HepG2 (cell line): ENCODE results near the gene SCMH1. TPM values are rescaled to one million over a fixed set of nuclear protein-coding genes. Genes with fewer than 3 reads are reported as not detected.

Source experiments
- ADNP ChIP-seq: sonication (generic); formaldehyde crosslinking; IDR thresholded peaks from 2 replicates; pipeline ENCODE4 v1.4.0; 2020; ENCODE audit warnings: missing genetic modification reagents
- AGO1 ChIP-seq: fragments of 200-400 bp; formaldehyde crosslinking; IDR thresholded peaks from 2 replicates; pipeline ENCODE4 v1.6.1; 2017; ENCODE audit warnings: mild to moderate bottlenecking, low read depth, low read length, moderate library complexity; ENCODE audit not compliant: poor library complexity, severe bottlenecking
- CEBPB ChIP-seq: IDR thresholded peaks from 2 replicates; pipeline ENCODE4 v1.6.1; 2011; ENCODE audit warnings: low read depth, low read length, improper control_type of control experiment, borderline replicate concordance
- FOXA1 ChIP-seq, 2 experiments: fragments of 450-650 bp in 1 of 2; sonication (generic) in 1 of 2; formaldehyde crosslinking in 1 of 2; IDR thresholded peaks; 2 replicates each; pipeline versions ENCODE4 v1.4.0 to v1.6.1; 2016 to 2020; ENCODE audit warnings: missing genetic modification reagents in 1 of 2
- HDAC2 ChIP-seq: sonication (generic); formaldehyde crosslinking; IDR thresholded peaks from 2 replicates; pipeline ENCODE4 v1.4.0; 2020; ENCODE audit warnings: missing genetic modification reagents
- HIVEP1 ChIP-seq: sonication (generic); formaldehyde crosslinking; IDR thresholded peaks from 2 replicates; pipeline ENCODE4 v1.4.0; 2020; ENCODE audit warnings: mild to moderate bottlenecking, missing genetic modification reagents
- IRX3 ChIP-seq: sonication (generic); formaldehyde crosslinking; IDR thresholded peaks from 2 replicates; pipeline ENCODE4 v1.8.1; 2023; ENCODE audit warnings: mild to moderate bottlenecking, low read depth, missing genetic modification reagents, borderline replicate concordance
- MTA3 ChIP-seq: sonication (generic); formaldehyde crosslinking; IDR thresholded peaks from 2 replicates; pipeline ENCODE4 v1.4.0; 2020; ENCODE audit warnings: missing genetic modification reagents
- PRMT3 ChIP-seq: sonication (generic); formaldehyde crosslinking; IDR thresholded peaks from 2 replicates; pipeline ENCODE4 v1.8.1; 2022; ENCODE audit warnings: low read depth, mild to moderate bottlenecking, moderate library complexity, missing genetic modification reagents, borderline replicate concordance
- REXO4 ChIP-seq: sonication (generic); formaldehyde crosslinking; IDR thresholded peaks from 2 replicates; pipeline ENCODE4 v1.8.0; 2022; ENCODE audit warnings: missing genetic modification reagents, mild to moderate bottlenecking, borderline replicate concordance
- SIN3B ChIP-seq: fragments of 150-350 bp; IDR thresholded peaks from 2 replicates; pipeline ENCODE4 v1.6.1; 2014; ENCODE audit warnings: low read length
- SMYD3 ChIP-seq: sonication (generic); formaldehyde crosslinking; IDR thresholded peaks from 2 replicates; pipeline ENCODE4 v1.8.1; 2023; ENCODE audit warnings: mild to moderate bottlenecking, missing genetic modification reagents
- SNAPC2 ChIP-seq: sonication (generic); formaldehyde crosslinking; IDR thresholded peaks from 2 replicates; pipeline ENCODE4 v1.8.1; 2022; ENCODE audit warnings: mild to moderate bottlenecking, missing genetic modification reagents
- SP2 ChIP-seq: sonication (generic); formaldehyde crosslinking; IDR thresholded peaks from 2 replicates; pipeline ENCODE4 v1.5.1; 2020; ENCODE audit warnings: mild to moderate bottlenecking, missing genetic modification reagents
- SSRP1 ChIP-seq: IDR thresholded peaks from 2 replicates; pipeline ENCODE4 v1.6.1; 2016; ENCODE audit warnings: control low read depth
- ZNF160 ChIP-seq: sonication (generic); formaldehyde crosslinking; IDR thresholded peaks from 2 replicates; pipeline ENCODE4 v1.8.0; 2022; ENCODE audit warnings: mild to moderate bottlenecking, inconsistent platforms, missing genetic modification reagents
- ZNF17 ChIP-seq: sonication (generic); formaldehyde crosslinking; IDR thresholded peaks from 2 replicates; pipeline ENCODE4 v1.5.0; 2020; ENCODE audit warnings: mild to moderate bottlenecking, missing genetic modification reagents
- ZNF343 ChIP-seq: sonication (generic); formaldehyde crosslinking; IDR thresholded peaks from 2 replicates; pipeline ENCODE4 v1.4.0; 2020; ENCODE audit warnings: mild to moderate bottlenecking, missing genetic modification reagents
- ZNF761 ChIP-seq: sonication (generic); formaldehyde crosslinking; conservative IDR thresholded peaks from 2 replicates; pipeline ENCODE4 v1.4.0; 2020; ENCODE audit warnings: mild to moderate bottlenecking, missing genetic modification reagents
- polyA plus RNA-seq, 8 experiments: library from polyadenylated mRNA; depleted of rRNA in 3 of 8; stranded (reverse) in 7 of 8; unstranded in 1 of 8; fragments of >200 nt; fragmentation: Illumina TruSeq in 4 of 8; extraction: Trizol in 4 of 8; gene quantifications; 2 replicates each; pipeline versions ENCODE4 v1.2.1 to v1.2.3, GENCODE V29; 2011 to 2016; ENCODE audit warnings: low read depth in 4 of 8, missing spikeins in 1 of 8, mixed read lengths in 1 of 8; ENCODE audit not compliant: insufficient read depth in 1 of 8
- total RNA-seq, 5 experiments: library from RNA; depleted of rRNA; stranded (reverse); fragments of >200 nt; fragmentation: Illumina TruSeq; extraction: Trizol; gene quantifications; 2 replicates each; pipeline ENCODE4 v1.2.3, GENCODE V29; 2016; ENCODE audit warnings: low read depth in 1 of 5
- TF ChIP-seq, protein P1 (sequence below): sonication (generic); formaldehyde crosslinking; IDR thresholded peaks from 2 replicates; pipeline ENCODE4 v1.4.0; 2020; ENCODE audit warnings: missing genetic modification reagents, mild to moderate bottlenecking, borderline replicate concordance
- TF ChIP-seq, protein P2 (sequence below): sonication (generic); formaldehyde crosslinking; IDR thresholded peaks from 2 replicates; pipeline ENCODE4 v1.5.1; 2020; ENCODE audit warnings: missing genetic modification reagents, mild to moderate bottlenecking, borderline replicate concordance
- TF ChIP-seq, protein P3 (sequence below): sonication (generic); formaldehyde crosslinking; IDR thresholded peaks from 2 replicates; pipeline ENCODE4 v1.5.0; 2020; ENCODE audit warnings: missing genetic modification reagents
- TF ChIP-seq, protein P4 (sequence below): sonication (generic); formaldehyde crosslinking; IDR thresholded peaks from 2 replicates; pipeline ENCODE4 v1.5.0; 2020; ENCODE audit warnings: missing genetic modification reagents
- TF ChIP-seq, protein P5 (sequence below): sonication (generic); formaldehyde crosslinking; IDR thresholded peaks from 2 replicates; pipeline ENCODE4 v1.4.0; 2020; ENCODE audit warnings: missing genetic modification reagents, borderline replicate concordance

The SCMH1 gene
- total and polyA plus RNA-seq, 2 of the 13 experiments (the other 11 are each of a cell fraction or from before 2014, with no cell fraction given), result 41.8 to 52.6 TPM

DNA sequence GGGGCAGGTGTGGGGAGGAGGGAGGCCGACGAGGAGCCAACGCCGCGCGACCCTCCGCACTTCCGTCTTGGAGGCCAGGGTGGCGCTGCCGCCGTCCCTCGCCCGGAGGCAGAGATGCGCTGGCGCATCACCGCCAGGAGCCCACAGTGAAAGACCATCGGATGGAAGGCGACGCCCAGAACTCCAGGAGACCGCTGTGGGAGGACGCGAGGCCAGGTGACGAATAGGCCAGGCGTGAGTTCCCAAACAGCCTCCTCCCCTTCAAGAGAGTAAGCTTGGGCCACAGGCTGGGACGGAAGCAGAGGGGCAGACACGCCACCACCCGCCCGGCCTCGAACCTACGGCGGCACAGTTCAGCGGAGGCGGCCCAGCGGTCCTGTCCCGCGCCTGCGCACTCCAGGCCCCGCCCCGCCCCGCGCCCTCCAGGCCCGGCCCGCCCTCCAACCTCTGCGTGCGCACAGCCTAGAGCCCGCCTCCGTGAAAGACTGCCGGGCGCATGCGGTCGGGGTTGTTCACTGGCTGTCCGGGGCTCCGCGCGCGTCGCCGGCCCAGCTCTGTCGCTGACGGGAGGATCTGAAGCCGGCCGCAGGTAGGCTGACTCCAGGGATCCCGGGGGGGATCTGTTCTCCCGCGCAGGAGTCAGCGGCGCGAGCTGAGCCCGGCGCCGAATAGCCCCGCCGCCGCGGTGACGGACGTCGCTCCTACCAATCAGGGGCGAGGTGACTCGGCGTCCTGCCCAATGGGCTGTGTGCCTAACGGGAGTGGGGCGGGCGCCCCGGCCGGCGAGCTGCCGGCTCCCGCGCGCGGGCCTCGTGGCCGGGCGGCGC, 262.7 kb downstream of the SCMH1 start, which contains the start of gene CTPS1 (continued):
- TF ChIP-seq, protein P1, sequence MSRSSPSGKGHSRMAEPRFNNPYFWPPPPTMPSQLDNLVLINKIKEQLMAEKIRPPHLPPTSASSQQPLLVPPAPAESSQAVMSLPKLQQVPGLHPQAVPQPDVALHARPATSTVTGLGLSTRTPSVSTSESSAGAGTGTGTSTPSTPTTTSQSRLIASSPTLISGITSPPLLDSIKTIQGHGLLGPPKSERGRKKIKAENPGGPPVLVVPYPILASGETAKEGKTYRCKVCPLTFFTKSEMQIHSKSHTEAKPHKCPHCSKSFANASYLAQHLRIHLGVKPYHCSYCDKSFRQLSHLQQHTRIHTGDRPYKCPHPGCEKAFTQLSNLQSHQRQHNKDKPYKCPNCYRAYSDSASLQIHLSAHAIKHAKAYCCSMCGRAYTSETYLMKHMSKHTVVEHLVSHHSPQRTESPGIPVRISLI (CRISPR knock-in tag), result no peak
- no peak for TF ChIP-seq FOXA1 (IDR thresholded peaks at IDR 0.05)
- TF ChIP-seq FOXA1 (CRISPR knock-in tag; IDR thresholded peaks at IDR 0.05), result no peak
- 0 out of 2 replicates have a peak, but pooled peaks have one; percentile 27 for TF ChIP-seq PRMT3 (CRISPR knock-in tag)
- no peak for TF ChIP-seq AGO1
- TF ChIP-seq ZNF160 (CRISPR knock-in tag), result no peak
- TF ChIP-seq HIVEP1, result no peak; the same call in 1 of the 2 replicates
- TF ChIP-seq SP2 (CRISPR knock-in tag), result peak; percentile 92
- TF ChIP-seq, protein P2, sequence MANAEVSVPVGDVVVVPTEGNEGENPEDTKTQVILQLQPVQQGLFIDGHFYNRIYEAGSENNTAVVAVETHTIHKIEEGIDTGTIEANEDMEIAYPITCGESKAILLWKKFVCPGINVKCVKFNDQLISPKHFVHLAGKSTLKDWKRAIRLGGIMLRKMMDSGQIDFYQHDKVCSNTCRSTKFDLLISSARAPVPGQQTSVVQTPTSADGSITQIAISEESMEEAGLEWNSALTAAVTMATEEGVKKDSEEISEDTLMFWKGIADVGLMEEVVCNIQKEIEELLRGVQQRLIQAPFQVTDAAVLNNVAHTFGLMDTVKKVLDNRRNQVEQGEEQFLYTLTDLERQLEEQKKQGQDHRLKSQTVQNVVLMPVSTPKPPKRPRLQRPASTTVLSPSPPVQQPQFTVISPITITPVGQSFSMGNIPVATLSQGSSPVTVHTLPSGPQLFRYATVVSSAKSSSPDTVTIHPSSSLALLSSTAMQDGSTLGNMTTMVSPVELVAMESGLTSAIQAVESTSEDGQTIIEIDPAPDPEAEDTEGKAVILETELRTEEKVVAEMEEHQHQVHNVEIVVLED, result peak; percentile 67
- no peak for TF ChIP-seq ZNF343 (CRISPR knock-in tag)
- no peak for TF ChIP-seq MTA3 (CRISPR knock-in tag)
- no peak; the same call in 1 of the 2 replicates for TF ChIP-seq IRX3 (CRISPR knock-in tag)
- no peak for TF ChIP-seq SIN3B
- TF ChIP-seq REXO4 (CRISPR knock-in tag), result no peak
- TF ChIP-seq, protein P3, sequence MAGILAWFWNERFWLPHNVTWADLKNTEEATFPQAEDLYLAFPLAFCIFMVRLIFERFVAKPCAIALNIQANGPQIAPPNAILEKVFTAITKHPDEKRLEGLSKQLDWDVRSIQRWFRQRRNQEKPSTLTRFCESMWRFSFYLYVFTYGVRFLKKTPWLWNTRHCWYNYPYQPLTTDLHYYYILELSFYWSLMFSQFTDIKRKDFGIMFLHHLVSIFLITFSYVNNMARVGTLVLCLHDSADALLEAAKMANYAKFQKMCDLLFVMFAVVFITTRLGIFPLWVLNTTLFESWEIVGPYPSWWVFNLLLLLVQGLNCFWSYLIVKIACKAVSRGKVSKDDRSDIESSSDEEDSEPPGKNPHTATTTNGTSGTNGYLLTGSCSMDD (CRISPR knock-in tag), result no peak
- TF ChIP-seq, protein P4, sequence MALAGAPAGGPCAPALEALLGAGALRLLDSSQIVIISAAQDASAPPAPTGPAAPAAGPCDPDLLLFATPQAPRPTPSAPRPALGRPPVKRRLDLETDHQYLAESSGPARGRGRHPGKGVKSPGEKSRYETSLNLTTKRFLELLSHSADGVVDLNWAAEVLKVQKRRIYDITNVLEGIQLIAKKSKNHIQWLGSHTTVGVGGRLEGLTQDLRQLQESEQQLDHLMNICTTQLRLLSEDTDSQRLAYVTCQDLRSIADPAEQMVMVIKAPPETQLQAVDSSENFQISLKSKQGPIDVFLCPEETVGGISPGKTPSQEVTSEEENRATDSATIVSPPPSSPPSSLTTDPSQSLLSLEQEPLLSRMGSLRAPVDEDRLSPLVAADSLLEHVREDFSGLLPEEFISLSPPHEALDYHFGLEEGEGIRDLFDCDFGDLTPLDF, result peak; percentile 83
- peak; percentile 48; the same call in 1 of the 2 replicates for TF ChIP-seq SNAPC2 (CRISPR knock-in tag)
- TF ChIP-seq HDAC2 (CRISPR knock-in tag), result no peak
- no peak for TF ChIP-seq ZNF17
- TF ChIP-seq SMYD3, result no peak
- TF ChIP-seq SSRP1 (CRISPR knock-in tag), result 0 out of 2 replicates have a peak, but pooled peaks have one; percentile 63
- no peak for TF ChIP-seq ZNF761 (CRISPR knock-in tag)
- peak; percentile 91 for TF ChIP-seq ADNP (CRISPR knock-in tag)
- TF ChIP-seq, protein P5, sequence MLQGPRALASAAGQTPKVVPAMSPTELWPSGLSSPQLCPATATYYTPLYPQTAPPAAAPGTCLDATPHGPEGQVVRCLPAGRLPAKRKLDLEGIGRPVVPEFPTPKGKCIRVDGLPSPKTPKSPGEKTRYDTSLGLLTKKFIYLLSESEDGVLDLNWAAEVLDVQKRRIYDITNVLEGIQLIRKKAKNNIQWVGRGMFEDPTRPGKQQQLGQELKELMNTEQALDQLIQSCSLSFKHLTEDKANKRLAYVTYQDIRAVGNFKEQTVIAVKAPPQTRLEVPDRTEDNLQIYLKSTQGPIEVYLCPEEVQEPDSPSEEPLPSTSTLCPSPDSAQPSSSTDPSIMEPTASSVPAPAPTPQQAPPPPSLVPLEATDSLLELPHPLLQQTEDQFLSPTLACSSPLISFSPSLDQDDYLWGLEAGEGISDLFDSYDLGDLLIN, result no peak; the same call in 1 of the 2 replicates
- no peak for TF ChIP-seq CEBPB
